TTC549 (cell line): ENCODE data around the gene GPATCH3.
"Not testable (repeated sequence)": the region's sequence is repeated elsewhere in the genome, so short reads cannot be mapped to it uniquely, and the experiment has no call there.

Source experiments
- FAIRE-seq: peaks from 2 replicates; lab custom pipeline; 2012; peaks lifted over from hg19 to GRCh38; lab: Jason Lieb, UNC

Gene GPATCH3, protein sequence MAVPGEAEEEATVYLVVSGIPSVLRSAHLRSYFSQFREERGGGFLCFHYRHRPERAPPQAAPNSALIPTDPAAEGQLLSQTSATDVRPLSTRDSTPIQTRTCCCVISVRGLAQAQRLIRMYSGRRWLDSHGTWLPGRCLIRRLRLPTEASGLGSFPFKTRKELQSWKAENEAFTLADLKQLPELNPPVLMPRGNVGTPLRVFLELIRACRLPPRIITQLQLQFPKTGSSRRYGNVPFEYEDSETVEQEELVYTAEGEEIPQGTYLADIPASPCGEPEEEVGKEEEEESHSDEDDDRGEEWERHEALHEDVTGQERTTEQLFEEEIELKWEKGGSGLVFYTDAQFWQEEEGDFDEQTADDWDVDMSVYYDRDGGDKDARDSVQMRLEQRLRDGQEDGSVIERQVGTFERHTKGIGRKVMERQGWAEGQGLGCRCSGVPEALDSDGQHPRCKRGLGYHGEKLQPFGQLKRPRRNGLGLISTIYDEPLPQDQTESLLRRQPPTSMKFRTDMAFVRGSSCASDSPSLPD

DNA sequence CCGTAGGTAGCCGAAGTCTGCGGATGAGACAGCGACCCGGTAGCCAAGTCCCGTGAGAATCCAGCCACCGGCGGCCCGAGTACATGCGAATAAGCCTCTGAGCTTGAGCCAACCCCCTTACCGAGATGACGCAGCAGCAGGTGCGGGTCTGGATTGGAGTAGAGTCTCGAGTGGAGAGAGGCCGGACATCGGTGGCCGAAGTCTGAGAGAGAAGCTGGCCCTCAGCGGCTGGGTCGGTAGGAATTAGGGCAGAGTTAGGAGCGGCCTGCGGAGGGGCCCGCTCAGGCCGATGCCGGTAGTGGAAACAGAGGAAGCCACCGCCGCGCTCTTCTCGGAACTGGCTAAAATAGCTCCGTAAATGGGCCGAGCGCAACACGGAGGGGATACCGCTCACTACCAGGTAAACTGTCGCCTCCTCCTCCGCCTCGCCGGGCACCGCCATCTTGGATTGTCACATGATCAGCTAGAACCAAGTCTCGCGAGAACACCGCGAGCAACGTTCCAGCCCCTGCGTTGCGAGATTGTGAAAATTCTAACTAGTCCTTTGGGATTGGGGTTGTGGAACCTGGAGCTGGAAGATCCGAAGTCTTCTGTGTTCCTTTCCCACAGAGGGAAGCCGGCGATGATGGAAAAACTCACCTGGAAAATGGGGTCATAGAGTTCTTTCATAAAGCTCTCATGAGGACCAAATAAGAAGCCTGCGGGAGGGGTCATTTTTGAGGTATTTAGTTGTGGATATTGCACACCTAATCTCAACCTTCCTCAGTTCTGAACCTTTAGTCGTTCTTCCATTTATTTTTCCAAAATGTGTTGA lies at the start of gene GPATCH3:
Gene GPATCH3 (minus strand): TSS at position 467 of the 814 bp plus-strand sequence. CDS start 25 bp downstream, at position 442.
- FAIRE-seq, result no peak

DNA sequence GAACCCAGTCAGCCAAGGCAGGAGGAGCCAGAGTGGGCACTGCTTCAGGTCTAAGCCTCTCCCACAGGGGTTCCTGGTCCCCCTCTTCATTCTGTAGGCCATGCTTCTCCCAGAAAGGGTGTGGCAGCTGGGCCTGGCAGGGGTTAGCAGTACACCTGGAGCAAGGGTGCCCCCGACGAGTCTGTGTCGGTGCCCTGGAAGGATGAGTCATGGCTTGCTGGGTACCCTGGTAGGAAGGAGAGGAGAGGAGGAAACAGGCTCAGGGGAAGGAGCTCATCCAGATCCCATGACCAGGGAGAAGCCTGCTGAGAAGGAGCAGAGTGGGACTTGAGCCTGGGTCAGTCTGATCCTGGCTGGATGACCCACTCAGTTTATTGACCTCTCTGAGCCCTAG lies 49.7 kb upstream of the GPATCH3 start:
- no peak for FAIRE-seq

DNA sequence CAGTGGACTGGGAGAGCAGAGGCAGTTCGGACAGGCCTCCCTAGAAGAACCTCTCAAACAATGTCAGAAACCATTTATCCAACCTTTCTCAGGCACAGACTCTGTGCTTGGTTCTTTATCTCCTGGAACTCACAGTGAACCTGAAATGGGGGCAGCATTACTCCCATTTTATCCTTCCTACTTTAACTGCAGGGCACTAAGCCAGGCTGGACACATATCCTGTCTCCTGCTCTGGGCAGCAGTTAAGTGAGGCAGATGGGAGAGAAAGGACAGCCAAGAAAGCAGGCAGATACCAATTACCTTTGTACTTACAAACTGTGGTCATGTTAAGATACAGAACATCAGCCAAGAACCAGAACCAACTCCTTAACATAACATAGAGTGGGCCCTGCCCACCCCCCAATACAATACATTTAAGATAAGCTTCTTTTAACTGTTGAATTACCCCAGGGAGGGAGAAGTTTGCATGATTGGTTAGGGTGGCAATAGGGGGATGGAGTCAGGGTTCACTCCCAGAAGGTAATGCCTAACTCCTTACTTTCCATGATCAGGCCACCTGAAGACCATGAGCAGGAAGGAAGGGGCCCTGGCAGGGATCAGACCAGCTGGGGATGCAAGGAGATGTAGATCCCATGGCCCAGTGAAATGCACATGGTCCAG lies 49.1 kb upstream of the GPATCH3 start:
- FAIRE-seq, result no peak

DNA sequence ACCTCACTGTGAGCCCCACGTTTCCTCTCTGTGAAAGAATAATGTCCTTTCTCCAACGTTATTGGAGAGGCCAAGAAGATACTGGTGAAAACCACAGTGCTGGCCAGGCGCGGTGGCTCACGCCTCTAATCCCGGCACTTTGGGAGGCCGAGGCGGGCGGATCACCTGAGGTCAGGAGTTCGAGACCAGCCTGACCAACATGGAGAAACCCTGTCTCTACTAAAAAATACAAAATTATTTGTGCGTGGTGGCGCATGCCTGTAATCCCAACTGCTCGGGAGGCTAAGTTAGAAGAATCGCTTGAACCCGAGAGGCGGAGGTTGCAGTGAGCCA lies 48.4 kb upstream of the GPATCH3 start:
- FAIRE-seq, result not testable (repeated sequence)

DNA sequence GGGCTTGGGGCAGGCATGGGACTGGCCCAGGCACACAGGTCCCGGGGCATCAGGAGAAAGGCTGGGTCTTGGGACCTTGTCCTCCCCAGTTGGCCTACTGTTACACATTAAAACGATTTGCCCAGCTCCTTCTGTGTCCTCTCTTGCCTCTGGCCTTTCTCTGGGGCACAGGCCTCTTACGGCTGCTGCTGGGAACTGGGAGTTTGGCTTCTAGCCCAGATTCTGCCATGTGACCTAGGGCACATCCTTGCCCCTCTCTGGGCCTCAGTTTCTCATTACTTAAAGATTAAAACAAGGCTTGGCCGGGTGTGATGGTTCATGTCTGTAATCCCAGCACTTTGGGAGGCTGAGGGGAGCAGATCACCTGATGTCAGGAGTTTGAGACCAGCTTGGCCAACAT lies 46.0 kb upstream of the GPATCH3 start:
- no peak for FAIRE-seq

DNA sequence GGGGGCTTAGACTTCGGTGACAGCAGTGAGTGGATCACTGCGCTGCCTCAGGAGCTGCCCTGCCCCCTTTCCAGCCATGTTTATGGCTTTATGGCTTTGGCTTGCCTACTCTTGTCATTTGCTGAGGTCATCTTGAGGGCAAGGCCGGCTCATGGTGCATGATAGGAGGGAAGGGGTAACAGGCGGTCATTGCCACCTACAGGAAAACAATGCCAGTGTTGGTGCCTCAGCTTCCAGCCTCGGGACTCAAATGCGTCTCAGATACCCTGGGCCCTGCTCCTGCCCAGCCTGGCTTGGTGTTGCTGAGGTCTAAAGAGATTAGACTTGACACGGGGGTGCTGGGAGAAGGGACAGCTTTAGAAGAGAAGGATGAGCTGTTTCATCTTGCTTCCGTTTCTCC lies 45.5 kb upstream of the GPATCH3 start:
- no peak for FAIRE-seq

DNA sequence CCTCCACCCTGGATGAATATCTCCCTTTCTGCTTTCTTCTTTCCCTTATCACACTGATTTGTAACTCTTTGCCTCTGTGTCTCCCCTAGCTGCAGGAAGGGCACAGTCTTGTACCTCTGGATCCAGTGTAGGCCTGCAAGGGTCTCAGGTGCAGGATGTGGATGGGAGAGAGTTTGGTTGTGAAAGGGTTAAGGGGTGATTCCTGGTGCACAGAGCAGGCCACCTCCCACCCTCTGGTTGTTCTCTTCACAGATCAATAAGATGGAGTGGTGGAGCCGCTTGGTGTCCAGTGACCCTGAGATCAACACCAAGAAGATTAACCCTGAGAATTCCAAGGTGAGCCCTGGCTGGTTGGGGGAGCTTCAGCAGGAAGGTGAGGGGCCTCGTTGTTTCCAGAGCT lies 44.9 kb upstream of the GPATCH3 start:
- no peak for FAIRE-seq

DNA sequence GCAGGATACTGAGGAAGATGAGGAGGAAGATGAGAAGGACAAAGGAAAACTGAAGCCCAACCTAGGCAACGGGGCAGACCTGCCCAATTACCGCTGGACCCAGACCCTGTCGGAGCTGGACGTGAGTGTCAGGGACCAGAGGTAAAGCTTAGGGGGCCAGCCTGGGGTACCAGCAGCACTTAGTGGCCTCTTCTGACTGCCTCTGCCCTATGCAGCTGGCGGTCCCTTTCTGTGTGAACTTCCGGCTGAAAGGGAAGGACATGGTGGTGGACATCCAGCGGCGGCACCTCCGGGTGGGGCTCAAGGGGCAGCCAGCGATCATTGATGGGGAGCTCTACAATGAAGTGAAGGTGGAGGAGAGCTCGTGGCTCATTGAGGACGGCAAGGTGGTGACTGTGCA lies 42.4 kb upstream of the GPATCH3 start:
- no peak for FAIRE-seq

DNA sequence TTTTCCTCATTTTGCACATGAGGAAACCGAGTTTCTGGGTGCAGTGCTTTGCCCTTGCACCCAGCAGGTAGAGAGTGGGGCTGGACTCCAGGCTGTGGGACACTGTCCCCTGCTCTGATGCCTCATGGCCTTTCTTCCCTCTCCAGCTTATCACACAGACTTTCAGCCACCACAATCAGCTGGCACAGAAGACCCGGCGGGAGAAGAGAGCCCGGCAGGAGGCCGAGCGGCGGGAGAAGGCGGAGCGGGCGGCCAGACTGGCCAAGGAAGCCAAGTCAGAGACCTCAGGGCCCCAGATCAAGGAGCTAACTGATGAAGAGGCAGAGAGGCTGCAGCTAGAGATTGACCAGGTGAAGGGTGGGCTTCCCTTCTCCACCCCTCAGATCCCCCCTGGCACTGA lies 41.0 kb upstream of the GPATCH3 start:
- no peak for FAIRE-seq

DNA sequence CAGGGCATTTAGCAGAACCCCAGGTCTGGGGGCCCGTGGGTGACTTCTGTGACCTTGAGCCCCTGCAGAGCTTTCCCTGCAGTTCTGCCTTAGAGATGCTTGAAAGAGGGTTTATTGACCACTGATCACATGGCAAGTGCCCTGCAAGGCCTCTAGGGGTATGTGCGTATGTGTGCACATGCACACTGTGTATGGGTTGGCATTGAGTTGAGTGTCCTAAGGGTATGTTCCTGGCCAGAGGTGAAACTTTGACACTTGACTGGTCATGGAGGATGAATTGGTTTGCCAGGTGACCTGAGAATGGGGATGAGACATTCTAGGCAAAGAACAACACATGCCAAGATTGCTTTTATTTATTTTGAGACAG lies 38.4 kb upstream of the GPATCH3 start:
- no peak for FAIRE-seq

DNA sequence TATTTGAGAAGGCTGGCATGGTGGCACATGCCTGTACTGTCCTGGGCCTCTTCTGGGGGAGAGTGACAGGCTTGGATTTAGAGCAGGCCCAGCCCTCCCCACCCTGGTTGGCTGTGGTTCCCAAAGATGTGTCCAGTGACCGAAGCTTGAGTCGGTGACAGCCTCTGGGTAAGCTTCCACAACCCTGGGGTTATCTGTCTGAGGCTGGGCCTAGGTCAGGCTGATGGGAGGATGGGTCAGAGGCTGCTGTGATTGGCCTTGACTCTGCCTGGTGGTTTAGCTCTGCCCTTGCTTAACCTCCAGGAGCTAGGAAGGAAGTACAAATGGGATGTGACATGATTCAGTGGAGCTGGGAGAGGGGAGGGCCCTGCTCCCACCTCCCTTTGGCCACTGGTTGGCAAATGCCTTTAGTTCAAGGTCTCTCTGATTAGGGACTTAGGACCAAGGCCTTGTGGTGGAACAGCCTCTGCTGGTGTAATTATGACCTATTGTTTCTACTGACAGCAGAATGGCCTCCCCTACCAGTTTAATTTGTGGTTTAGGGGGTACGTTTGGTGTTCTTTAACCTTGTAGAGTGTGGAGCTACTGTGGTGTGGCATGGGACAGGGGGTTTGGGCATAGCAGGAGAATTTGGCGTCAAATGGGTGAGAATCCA lies 37.9 kb upstream of the GPATCH3 start:
- no peak for FAIRE-seq

DNA sequence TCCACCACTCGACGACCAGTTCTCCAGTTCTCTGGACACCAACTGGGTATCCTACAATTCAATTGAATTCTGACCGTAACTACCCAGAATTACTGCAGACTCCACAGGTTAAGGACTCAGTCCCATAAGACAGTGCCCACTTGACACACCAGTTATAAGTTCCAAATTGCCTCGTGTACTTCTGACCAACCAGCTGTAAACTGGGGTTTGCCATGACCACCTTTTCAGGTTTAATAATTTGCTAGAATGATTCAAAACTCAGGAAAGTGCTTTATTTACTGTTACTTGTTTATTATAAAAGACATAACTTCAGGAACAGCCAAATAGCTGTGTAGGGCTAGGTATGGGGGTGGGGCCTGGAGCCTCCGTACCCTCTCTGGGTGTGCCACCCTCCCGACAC lies 36.6 kb upstream of the GPATCH3 start:
- no peak for FAIRE-seq

DNA sequence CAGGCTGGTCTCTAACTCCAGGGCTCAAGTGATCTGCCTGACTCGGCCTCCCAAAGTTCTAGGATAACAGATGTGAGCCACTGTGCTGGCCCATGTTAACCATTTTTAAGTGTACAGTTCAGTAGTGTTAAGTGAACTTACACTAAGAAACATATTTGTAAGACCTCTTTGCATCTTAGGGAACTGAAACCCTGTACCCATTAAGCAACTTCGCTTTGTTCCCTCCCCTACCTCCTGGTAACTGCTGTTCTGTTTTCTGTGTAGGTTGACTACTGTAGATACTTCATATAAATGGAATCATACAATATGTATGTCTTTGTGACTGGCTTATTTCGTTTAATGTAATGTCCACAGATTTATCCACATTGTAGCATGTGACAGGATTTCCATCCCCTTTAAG lies 32.3 kb upstream of the GPATCH3 start:
- FAIRE-seq, result no peak

DNA sequence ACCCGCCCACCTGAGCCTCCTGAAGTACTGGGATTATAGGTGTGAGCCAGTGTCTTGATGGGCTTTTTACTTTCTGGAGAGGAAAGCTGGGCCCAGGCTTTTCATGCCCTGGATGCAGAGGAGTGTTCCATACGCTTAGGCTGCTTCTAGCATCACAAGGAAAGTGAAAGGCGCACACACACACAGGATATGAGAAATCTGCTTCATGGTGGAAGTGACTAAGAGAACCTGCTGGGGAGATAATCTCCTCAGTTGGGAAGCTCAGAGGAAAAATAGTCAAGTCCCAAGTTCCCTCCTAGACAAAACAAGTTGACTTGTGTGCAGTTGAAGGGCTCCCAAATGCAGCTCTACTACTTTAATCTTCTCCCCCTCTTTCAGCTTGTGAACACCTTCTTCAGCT lies 23.4 kb upstream of the GPATCH3 start:
- no peak for FAIRE-seq

DNA sequence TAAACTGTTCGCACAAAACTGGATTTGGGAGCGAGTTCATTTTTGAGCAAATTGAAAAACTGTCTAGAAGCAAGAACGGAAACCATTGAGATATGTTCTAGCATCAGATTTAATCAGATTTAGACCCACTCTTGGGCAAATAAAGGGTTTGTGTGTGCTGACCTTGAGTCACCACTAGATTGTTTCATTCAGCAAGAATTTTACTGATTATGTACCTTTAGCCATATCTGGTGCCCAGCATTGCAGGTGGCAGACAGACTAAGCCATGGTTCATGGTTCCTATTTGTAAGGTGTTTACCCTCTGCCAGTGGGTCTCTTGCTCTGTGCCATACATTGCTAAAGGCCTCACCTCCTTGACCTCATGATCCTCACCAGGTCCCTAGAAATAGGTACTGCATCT lies 22.6 kb upstream of the GPATCH3 start:
- no peak for FAIRE-seq

DNA sequence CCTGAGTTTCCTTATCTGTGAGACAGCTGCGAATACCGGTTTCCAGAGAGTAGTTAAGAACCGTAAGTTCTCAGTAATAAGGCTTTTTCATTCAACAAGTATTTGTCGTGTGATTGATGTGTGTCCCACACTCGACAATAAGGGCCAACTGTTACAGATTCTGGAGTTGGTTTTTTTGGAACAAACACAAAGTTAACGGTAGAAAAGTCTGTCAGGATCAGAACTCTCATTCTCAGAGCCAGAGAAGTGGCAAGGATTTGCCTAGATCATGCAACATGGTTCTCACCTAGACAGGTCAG lies 22.1 kb upstream of the GPATCH3 start:
- no peak for FAIRE-seq

DNA sequence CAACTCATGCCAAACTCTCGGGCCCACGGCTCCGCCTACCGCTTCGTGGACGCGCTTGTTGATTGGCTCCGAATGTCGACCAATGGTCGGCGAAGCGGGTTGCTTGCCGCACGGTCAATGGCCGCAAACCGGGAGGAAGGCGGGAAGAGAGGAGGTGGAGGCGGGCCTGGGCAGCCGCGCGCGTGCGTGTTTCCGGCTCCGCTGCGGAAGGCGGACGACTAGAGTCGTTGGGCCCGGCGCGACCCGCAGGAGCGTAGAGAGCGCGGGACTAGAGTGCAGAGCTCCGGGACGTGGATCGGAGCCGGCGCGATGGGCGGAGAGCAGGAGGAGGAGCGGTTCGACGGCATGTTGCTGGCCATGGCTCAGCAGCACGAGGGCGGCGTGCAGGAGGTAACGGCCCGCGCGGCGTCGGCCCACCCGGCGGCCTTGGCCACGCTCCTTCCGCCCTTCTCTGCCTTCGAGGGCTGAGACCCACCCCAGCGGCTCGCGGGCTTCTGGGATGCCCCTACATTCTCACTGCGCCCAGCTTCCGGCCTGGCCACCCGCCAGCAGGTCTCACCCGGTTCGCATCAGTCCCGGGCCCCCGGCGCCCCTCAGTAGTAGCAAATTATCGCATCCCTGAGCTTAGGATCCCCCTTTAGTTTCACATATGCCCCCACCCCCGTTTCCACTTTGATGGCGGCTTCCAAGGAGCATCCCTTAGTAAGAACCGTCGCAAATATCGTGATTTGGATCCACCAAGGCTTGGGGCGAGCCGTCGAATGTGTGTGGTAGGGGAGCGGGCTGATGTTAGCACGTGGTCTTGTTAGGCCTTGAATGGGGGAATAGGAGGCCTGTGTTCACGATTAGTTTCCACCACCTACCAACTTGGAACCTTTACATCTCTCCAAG lies 21.5 kb upstream of the GPATCH3 start, which contains the start of gene NUDC:
Gene NUDC (plus strand): TSS at position 204 of the 891 bp plus-strand sequence. CDS start 106 bp downstream, at position 310.
- peak; percentile 94 for FAIRE-seq

DNA sequence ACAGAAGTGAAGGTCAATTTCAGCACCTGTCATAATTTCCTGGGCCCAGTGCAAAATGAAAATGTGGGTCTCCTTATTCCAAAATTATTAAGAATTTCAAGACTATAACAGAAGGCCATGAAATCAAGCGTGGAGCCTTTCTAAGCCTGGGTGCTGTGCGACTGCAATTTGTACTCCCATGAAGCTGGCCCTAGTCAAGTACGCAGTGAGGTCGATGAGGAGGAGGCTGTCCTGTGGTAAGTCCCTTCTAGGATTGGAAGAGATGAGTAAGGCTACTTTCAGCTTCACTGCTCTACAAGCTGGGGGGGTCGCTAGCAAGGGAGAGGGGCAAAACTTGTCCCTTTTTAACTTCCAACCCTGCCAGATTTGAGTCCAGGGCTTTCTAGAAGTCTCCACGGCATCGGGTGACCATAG lies 20.9 kb upstream of the GPATCH3 start:
- no peak for FAIRE-seq

DNA sequence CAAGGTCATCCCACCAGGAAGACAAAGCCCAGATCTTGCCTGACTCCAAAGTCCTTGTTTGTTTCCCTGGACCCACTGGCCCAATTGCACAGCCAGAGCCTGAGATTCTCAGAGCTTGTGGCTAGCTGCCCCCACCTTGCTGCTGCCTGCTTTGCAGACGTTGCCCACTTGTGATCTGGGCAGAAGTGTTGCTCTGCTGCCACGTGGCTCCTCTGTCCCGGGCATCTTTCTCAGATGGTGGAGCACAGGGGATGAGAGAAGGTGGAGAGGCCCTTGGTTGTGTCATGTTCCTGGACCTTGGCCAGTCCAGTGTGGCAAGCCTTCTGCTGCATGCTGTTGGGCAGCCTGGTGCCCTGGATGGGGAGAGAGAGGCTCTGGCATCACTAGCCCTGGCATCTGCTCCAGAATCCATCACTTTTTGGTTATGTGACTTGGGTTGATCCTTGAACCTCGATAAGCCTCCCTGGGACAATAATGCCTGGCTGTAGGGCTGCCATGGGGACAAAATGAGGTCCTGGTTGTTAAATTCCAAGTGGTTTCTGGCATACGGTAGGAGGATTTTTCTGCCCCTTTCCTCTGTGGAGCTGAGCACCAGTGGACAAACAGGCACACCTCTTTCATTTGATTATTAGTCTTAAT lies 15.1 kb upstream of the GPATCH3 start:
- no peak for FAIRE-seq

DNA sequence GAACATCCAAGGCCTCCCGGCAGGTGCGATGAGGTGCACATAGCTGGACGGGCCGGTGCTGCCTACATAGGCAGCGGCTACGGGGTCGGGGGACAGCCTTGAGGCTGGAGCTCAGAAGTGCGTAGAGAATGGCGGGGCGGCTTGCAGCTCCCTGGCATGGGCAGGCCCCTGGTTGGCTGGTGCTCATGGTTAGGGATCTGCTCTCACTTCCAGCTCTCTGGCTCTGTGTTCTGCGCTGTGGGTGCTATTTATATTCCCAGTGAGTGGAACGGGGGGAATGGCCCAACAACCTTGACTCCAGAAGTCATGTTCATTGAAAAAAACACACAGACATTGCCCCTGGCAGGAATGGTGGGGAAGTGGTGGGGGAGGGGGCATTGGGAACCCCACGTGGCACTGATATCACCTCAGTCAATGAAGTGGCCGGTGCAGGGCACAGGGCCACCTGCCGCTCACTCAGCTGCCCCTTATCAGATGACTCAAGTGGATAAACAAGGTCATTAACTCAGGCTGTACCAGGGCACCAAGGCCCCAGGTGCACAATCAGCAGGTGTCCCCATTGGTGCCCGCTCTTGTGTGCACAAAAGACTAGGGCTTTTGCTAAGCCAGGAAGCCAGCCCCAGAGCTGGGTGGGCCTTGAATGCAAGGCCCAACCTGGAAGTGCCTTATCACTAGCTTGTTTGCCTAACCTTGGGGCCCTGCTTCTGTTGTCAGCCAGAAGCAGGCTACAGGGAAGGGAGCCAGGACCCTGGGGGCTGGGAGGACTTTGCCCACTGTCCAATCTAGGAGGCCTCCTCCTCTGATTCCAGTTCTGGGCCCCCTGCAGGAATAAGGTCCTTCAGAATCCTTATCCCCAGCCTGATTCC lies 13.7 kb upstream of the GPATCH3 start, which contains the start of gene NR0B2:
Gene NR0B2 (minus strand): TSS at position 222 of the 866 bp plus-strand sequence. CDS start 35 bp downstream, at position 187.
- FAIRE-seq, result no peak
